ENCODE results near the gene ZSCAN20. TPM values are rescaled to one million over a fixed set of nuclear protein-coding genes. Genes with fewer than 3 reads are reported as not detected.

Gene ZSCAN20
- total RNA-seq, 4 donors from 2014 or later = 2.4 to 16.0 (median 5.2) TPM

DNA sequence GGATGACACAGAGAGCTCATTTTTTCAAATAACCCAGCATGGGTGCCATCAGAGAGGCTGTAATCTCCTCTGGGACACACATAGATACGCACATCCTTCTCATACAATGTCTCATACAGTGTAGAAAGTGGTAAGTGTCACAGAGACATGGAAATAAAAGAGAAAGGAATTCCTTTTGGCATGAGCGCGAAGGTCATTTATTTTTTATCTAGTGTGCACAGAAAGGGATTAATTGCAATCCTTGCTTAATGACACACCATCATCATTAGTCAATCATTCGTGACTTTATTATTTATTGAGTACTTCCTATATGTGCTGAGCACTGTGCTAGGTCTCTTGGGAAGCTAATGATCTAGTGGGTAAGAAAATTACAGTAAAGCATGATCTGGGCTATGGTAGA is 5.0 kb downstream of the ZSCAN20 start:
- H3K4me3 ChIP-seq = no peak overlapping the region
- no peaks in the 10 kb centered on the region for H3K4me1 ChIP-seq
- DNase-seq = no peak
- intact Hi-C loops (cut with DNase I; ENCODE audit: low total_unique reads) = no loop called here
- H3K36me3 ChIP-seq = no peaks in the 10 kb centered on the region
- H3K27ac ChIP-seq = no peak overlapping the region
- TF ChIP-seq CTCF (IDR thresholded peaks at IDR 0.05) = no peak
- no peak for TF ChIP-seq POLR2A (IDR thresholded peaks at IDR 0.05)
- no peaks in the 10 kb centered on the region for H3K27me3 ChIP-seq
- H3K9me3 ChIP-seq = no peaks in the 10 kb centered on the region

- intact Hi-C loops (cut with DNase I; ENCODE audit: low total_unique reads) = no loop called here
- Histone ChIP-seq H3K27ac (no peak overlapping the region), H3K27me3 (no peaks in the 10 kb centered on the region), H3K4me1 (no peaks in the 10 kb centered on the region), H3K36me3 (no peaks in the 10 kb centered on the region), H3K9me3 (no peaks in the 10 kb centered on the region), H3K4me3 (no peak overlapping the region)
- DNase-seq = no peak
- TF ChIP-seq CTCF (IDR thresholded peaks at IDR 0.05) (no peak), POLR2A (IDR thresholded peaks at IDR 0.05) (no peak)
Measured at GRCh38 chr1:33482412-33482811, 10.0 kb downstream of the ZSCAN20 start.

GRCh38 chr1:33488624-33489023 is 16.2 kb downstream of the ZSCAN20 start:
- intact Hi-C loops (cut with DNase I; ENCODE audit: low total_unique reads) = no loop called here

GRCh38 chr1:33494929-33495328 is 22.5 kb downstream of the ZSCAN20 start:
- TF ChIP-seq CTCF (IDR thresholded peaks at IDR 0.05) (no peak), POLR2A (IDR thresholded peaks at IDR 0.05) (no peak)
- H3K4me1 ChIP-seq = no peaks in the 10 kb centered on the region
- no peaks in the 10 kb centered on the region for H3K27me3 ChIP-seq
- no peak for DNase-seq
- H3K9me3 ChIP-seq = peaks cover 0 to 41% of the 10 kb centered on the region in 2 donors
- no peak overlapping the region for H3K27ac ChIP-seq
- no peaks in the 10 kb centered on the region for H3K36me3 ChIP-seq
- intact Hi-C loops (cut with DNase I; ENCODE audit: low total_unique reads) = no loop called here
- no peak overlapping the region for H3K4me3 ChIP-seq

More at GRCh38 chr1:33488624-33489023, 16.2 kb downstream of the ZSCAN20 start:
- peaks cover 0 to 14% of the 10 kb centered on the region in 2 donors for H3K9me3 ChIP-seq
- no peak for DNase-seq
- TF ChIP-seq CTCF (IDR thresholded peaks at IDR 0.05) = no peak
- TF ChIP-seq POLR2A (IDR thresholded peaks at IDR 0.05) = no peak
- no peaks in the 10 kb centered on the region for H3K36me3 ChIP-seq
- H3K4me3 ChIP-seq = no peak overlapping the region
- H3K27ac ChIP-seq = no peak overlapping the region
- H3K27me3 ChIP-seq = no peaks in the 10 kb centered on the region
- H3K4me1 ChIP-seq = no peaks in the 10 kb centered on the region

DNA sequence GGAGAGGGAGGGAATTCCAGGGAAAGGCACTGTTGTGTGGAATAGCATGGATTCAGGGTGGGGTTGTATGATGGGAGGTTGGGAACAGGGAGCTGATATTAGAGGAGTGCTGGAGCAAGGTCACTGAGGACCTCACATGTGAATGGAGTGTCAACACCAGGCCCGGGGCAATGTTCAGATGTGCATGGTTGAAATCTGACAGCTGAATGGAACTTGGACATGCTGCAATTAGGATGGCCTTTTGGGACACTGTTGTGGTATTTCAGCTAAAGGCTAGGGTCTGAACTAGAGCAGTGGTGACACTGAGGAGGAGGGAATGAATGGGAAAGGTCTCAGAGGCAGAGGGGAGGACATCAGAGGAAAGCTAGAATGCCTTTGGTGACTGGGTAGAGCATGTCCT is 25.0 kb downstream of the ZSCAN20 start:
- Histone ChIP-seq H3K4me3 (no peak overlapping the region), H3K9me3 (peaks cover 0 to 37% of the 10 kb centered on the region in 2 donors), H3K36me3 (no peaks in the 10 kb centered on the region), H3K27ac (no peak overlapping the region), H3K4me1 (no peaks in the 10 kb centered on the region), H3K27me3 (no peaks in the 10 kb centered on the region)
- no peak for DNase-seq
- TF ChIP-seq CTCF (IDR thresholded peaks at IDR 0.05) = no peak
- TF ChIP-seq POLR2A (IDR thresholded peaks at IDR 0.05) = no peak
- intact Hi-C loops (cut with DNase I; ENCODE audit: low total_unique reads) = no loop called here

Data from uterus (tissue), 4 donors.